Measurements from ENCODE around the gene TFPT.
"Not testable (repeated sequence)": the region's sequence is repeated elsewhere in the genome, so short reads cannot be mapped to it uniquely, and the experiment has no call there.

TFPT gene

DNA sequence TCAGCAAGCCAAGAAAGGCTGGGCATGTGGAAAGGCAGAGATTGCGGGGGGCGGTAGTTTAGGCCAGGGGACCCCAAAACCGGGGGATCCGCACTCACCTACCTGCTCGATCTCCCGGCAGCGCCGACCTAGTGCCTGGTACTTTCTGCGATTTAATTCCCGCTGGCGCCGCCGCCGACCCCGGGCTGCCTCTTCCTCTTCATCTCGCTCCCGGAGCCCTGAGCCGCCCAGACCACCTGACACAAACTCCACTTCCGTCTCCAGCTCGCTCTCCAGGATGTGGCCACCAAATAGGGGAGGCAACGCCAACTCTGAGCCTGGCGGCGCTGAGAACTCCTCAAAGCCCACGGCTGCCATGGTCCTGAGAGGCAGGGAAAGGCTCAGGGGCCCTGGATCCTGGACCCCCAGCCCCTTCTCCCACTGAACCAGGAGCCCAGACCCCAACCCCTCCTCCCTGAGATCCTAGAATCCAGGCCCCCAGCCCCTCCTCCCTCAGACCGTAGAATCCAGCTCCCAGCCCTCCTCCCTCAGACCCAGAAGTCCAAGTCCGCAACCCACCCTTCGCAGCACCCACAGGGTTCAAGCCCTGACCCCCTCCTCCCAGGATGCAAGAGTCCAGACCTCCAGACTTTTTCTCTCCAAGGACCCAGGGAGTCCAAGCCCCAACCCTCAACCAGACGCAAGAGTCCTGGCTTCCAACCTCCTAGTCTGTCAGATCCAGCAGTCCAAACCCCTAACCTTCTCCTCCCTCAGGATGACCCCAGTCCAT, 933 bp downstream of the TFPT start:
- no peak for DNase-seq

DNA sequence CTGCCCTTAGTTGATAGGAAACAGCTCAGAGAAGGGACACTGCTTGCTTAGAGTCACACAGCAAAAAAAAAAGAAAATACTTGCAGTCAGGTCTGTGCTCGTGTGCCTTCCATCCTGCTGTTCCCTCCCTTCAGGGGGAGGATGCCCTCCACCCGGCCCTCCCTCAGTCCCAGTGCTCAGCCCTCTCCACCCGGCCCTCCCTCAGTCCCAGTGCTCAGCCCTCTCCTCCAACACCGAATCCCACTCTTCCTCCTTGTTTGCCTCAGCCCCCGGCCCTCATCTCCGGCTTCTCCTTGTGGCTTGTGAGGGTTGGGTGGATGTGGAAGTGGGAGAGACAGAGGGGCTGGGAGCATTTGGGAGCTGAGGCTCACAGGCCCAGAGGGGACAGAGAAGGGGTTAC, 5.8 kb downstream of the TFPT start:
- DNase-seq = no peak

DNA sequence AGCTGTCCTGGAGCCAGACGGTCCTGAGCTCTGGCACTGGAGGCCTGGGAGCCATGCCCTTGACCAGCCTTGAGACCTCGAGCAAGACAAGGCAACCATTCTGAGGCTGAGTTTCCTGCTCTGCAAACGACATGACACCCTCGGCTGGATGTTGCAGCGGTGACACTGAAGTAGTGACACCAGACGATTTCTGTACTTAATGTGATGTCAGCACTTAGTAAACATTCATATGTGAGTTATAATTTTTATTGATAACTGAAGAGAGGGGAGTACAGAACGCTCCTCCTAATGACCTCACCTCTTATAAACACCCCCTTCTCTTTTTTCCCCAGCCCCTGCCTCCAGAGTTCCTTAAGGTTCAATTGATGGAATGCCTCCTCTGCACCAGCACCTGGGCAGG, 7.0 kb downstream of the TFPT start:
- no peak for DNase-seq

DNA sequence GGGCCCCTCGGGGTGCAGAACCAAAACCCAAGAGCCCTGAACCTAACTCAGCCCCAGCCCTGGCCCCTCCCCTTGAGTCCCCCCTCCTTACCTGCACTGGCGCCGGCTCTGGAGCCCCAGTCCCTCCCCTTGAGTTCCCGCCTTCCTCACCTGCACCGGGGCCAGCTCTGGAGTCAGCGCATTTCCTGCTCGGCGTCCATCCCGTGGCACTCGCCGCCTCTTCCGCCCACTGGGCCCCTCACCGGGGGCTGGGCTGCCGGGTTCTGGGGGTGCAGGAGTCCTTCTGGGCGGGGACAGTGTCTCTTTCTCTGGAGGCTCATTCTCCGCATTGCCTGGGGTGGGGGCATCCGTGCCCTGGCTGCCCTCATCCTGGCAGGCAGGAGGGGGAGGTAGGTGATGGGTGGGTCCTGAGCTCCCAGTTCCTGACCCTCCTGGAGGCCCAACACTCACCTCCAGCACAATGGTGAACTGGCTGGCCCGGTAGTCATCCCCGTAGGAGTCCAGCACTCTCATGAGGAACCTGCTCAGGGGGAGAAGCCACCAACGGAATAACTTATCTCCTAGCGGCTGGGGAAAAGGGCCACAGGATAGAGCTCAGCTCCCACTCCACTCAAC, 7.5 kb downstream of the TFPT start:
- no peak for DNase-seq

DNA sequence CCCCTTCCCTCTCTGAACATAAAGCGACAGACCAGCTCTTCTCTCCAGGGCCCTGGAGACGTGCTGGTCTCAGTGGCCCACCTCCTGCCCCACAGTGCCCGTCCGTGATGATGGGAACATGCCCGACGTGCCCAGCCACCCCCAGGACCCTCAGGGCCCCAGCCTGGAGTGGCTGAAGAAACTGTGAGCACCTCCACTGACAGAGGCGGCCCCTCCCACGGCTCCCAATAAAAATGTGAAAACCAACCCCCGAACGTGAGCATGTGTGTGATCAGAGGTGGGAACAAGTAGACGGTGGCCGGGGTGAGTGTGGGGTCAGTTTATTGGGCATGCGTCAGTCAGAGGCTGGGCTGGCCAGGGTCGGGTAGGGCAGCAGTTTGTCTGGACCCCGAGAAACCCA, 8.7 kb downstream of the TFPT start:
- no peak for DNase-seq

DNA sequence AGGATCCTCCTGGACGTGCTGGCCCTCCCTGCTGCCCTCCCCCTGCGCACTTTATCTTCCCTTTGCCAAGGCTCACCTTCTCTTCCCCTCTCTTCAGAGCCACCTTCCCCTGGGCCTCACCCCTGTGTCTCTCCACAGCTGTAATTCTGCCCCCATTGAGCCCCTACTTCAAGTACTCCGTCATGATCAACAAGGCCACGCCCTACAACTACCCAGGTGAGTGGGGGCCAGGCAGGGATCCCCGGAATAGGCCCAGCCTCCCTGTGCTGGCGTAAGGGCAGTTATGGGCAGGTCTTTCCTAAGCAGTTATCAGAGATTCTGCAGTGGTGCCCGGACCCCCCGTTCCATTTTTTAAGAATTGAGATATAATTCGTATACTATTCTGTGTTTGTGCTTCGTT, 9.7 kb downstream of the TFPT start:
- DNase-seq = no peak

DNA sequence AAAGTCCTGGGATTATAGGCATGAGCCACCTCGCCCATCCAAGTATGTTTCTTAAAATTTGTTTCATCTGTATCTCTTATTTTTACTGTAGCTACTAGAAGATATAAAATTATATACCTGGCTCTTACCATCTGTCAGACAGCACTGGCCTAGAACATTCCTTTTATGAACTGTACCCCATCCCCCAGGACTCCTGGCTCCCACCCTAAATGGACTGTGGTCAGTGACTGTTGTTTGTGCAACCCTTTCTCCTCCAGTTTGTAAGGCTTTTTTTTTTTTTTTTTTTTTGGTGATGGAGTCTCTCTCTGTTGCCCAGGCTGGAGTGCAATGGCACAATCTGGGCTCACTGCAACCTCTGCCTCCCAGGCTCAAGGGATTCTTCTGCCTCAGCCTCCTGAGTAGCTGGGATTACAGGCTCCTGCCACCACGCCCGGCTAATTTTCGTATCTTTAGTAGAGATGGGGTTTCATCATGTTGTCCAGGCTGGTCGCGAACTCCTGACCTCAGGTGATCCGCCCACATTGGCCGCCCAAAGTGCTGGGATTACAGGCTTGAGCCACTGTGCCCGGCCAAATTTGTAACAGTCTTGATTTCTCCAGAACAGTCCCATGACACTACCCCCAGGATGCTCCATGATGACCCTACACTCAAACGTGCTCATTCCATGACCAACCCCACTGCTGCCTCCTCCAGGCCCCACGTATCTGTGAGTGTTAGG, 10.3 kb downstream of the TFPT start:
- no peak for DNase-seq

DNA sequence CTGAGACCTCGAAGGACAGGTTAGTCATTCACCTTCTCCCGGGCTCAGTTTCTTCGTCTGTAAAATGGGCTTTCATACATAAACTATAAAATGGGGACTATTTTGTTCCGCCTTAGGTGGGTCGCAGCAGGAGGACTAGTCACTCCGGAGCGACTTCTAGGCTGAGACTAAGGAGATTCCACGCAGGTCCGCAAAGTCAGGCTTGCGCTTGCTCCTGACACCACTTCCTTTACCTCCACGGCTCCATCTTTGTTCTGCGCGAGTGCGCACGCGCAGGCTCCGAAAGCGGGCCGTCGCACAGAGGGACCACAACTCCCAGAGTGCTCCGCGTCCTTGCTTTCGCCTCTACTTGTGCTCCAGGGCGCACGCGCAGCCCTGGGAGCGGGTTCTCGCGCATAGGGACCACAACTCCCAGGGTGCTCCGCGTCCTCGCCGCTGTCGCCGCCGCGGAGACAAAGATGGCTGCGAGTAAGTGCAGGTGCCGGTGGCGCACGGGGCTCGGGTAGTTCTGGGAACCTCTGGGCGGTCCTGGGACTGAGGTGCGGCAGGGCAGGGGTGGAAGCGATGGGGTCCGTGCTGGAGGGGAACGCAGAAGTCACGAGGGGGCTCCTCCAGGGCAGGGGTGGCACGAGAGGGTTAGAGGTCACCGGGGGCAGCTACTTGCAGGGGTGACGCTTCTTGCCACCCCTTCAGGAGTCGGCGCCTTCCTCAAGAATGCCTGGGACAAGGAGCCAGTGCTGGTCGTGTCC, 12.9 kb downstream of the TFPT start, which contains the start of gene NDUFA3:
Gene NDUFA3 (plus strand): TSS at position 435 of the 749 bp plus-strand sequence. CDS start 24 bp downstream, at position 459.
- DNase-seq = peak; percentile 99

DNA sequence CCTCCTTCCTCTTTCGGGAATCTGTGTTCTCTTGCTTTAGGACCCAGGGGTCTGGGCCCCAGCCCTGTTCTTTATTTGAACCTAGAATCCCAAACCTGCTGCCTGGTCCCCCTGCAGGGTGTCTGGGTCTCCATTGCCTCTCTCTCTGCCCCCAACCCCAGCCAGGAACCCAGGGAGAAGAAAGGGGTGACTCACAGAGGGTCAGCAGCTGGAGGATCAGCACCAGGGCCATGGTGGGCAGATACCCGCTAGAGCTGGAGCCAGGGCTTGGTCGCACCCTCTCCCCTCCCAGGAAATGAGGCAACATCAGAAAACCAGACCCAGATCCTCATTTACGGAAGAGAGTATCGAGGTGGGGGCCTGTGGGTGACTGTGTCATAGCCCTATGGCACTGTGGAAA, 14.9 kb downstream of the TFPT start, which contains the start of gene OSCAR:
Gene OSCAR (minus strand): TSS at position 243 of the 400 bp plus-strand sequence. CDS start 11 bp downstream, at position 232.
- no peak for DNase-seq

DNA sequence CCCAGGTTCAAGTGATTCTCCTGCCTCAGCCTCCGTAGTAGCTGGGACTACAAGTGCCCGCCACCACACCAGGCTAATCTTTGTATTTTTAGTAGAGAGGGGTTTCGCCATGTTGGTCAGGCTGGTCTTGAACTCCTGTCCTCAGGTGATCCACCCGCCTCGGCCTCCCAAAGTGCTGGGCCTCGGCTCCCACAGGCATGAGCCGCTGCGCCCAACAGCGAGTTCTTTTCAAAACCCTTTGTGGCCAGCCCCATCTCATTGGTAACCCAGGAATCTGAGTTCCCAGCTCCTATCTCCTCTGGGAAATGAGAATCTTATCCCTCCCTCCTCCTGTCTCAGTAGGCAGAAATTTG, 15.6 kb downstream of the TFPT start:
- not testable (repeated sequence) for DNase-seq

DNA sequence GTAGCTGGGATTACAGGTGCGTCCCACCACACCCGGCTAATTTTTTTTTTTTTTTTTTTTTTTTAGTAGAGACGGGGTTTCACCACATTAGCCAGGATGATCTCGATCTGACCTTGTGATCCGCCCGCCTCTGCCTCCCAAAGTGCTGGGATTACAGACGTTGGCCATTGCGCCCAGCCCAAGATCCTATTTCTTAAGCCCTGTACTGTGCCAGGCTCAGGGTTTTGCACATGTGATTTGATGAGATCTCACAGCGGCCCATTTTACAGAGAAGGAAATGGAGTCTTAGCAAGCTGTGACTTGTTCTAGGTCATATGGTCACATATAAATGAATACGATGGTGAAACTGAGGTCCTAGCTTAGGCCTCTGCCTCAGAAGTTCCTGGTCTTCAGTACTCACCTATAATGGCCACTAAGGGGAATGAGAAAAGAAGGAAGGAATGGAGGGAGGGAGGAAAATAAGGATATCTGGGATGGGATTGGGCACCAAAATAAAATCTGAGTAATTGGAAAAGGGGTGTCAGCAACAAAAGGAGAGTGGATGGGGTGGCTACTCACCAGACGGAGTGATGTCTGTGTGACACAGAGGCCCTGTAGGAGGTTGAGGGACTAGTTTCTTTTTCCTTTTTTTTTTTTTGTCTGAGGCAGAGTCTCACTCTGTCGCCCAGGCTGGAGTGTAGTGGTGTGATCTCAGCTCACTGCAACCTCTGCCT, 16.1 kb downstream of the TFPT start:
- no peak for DNase-seq

DNA sequence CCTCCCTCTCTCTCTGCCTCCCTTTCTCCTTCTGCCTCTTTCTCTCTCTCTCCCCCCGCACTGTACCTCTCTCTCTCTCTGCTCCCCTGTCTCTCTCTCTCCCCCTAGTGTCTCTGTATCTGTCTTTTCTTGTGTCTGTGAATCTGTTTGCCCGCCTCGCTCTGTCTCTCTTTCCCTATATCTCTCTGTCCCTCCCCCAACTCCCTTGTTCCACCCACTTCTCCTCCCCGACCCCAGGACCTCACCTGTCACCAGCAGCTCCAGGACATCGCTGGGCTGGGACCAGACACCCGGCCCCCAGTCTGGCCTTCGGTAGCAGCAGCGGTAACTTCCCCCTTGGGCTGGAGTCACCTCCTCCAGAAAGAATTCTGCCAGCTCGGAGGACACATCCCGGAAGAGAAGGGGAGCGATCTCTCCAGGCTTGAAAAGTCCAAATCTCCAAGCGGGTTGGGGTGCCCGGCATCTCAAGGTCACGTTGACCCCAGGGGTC, 18.8 kb downstream of the TFPT start:
- peak; percentile 18 for DNase-seq

DNA sequence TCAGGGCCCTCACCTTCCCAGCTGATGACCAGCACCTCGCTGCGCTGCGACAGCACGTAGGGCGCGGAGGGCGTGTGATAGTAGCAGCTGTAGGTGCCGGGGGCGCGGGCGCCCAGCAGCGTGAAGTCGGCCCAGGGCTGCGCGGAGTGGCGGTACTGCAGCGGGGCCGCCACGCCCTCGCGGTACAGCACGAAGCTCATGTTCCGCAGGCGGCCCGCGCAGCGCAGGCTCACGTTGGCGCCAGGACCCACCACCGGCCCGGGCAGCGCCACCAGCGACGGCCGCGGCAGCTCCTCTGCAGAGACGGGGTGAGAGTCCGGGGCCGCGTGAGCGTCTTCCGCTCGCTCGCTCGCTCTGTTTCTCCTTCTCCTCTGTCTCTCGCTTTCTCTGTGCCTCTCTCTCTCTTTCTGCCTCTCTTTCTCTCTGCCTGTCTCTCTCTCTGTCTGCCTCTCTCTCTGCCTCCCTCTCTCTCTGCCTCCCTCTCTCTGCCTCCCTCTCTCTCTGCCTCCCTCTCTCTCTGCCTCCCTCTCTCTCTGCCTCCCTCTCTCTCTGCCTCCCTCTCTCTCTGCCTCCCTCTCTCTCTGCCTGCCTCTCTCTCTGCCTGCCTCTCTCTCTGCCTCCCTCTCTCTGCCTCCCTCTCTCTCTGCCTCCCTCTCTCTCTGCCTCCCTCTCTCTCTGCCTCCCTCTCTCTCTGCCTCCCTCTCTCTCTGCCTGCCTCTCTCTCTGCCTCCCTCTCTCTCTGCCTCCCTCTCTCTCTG, 19.4 kb downstream of the TFPT start:
- DNase-seq = peak; percentile 51

DNA sequence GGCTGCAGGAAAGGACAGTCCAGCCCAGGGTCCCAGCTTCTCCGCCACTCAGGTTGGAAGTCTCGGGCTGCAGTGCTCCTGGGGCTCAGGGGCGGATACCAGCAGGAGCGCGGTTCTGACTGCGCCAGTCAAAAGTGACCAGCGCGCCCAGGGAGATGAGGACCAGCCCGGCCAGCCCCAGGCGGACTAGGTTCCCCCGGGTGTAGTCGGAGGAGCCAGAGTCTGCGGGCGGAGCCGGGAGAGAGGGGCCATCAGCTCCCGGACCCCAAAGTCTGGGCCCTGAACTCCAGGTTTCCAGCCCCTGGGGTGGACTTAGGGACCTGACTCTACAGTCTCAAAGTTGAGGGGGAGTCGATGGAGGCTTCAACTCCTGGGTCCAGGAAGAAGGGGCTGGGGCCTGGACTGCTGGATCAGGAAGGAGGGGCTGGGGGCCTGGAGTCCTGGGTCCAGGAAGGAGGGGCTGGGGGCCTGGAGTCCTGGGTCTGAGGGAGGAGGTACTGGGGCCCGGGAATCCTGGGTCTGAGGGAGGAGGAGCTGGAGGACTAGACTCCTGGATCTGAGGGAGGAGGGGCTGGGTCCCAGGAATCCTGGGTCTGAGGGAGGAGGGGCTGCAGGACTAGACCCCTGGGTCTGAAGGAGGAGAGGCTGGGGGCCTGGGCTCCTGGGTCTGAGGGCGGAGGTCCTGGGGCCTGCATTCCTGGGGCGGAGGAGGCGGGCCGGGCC, 20.2 kb downstream of the TFPT start:
- no peak for DNase-seq

DNA sequence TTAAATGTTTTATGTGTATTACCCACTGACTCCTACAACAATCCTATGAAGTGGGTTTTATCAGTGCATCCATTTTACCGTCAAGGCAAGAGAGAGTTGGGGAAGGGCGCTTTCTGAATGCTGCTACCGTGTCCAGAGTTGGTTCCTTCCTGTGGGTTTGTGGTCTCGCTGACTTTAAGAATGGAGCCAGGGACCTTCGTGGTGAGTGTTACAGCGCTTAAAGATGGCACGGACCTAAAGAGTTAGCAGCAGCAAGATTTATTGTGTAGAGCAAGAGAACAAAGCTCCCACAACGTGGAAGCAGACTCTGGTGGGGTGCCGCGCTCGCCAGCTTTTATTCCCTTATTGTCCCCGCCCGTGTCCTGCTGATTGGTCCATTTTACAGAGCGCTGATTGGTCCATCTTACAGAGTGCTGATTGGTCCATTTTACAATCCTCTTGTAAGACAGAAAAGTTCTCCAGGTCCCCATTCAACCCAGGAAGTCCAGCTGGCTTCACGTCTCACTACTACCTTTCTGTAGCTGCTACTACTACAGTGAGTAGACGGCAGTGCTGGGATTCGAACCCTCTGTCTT, 20.9 kb downstream of the TFPT start:
- DNase-seq = no peak

DNA sequence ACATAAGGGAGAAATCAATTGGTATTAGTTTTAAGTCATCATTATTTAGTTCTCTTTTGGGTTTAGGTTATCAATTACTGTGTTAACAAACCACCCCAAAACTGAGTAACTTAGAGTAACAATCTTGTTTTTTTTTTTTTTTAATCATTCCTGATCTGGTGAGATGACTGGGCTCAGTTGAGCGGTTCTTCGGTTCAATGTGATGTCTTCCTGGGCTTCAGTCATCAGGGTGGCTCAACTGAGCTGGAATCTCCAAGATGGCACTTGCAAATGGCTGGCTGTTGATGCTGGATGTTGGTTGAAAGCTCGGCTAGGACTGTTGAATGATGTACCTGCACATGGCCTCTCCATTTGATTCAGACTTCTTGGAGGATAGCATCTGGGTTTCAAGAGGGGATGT, 31.0 kb downstream of the TFPT start:
- DNase-seq = no peak

DNA sequence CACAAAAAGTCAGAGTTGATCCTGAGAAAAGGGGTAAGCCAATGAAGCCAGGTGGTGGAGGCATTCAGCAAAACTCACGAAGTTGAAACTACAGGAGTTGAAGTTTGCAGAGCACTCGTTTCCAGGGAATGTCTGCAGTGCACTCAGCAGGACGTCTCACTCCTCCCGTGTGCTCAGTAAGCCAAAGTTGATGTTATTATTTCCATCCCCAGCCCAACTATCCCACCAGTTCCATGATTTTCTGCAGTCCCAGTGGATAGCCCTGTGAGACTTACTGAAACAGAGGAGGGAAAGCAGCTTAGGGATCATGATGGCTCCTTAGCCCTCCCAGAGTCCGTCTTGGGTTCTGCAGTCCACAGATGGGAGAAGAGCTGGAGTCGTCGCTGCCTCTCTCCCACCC, 34.4 kb downstream of the TFPT start, which contains the start of gene TARM1:
Gene TARM1 (minus strand): TSS at position 334 of the 400 bp plus-strand sequence. CDS start 25 bp downstream, at position 309.
- DNase-seq = no peak

DNA sequence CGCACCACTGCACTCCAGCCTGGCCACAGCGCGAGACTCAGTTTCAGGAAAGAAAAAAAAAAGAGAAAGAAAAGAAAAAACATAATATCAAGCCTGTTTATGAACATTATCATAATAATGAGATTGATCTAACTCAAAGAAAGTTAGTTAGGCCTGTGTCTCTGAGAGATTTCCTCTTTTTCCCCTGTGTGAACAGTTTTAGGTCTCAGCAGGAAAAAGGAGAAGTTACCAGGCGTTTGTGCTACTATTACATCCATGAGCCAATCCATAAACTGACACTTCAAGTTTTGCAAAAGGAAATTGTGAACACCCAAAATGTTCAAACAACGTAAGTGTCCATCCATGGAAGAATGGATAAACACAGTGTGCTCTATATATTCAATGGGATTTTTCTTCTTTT, 38.1 kb downstream of the TFPT start:
- no peak for DNase-seq

DNA sequence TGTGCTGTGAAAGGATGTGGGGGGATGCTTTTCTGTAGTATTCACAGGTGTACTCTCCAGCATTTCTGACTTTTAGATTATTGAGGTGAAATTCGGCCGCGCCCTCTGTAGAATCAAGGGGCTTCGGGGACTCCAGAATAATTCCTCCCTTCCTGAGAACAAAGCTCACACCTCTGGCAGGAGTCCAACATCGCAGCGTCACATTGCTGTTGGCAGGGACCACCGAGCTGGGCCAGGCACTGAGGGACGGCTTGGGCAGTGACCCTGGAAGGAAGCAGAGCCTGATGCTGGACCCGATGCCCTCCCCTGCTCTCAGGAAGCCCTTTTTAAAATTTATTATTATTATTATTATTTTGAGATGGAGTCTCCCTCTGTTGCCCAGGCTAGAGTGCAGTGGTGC, 40.6 kb downstream of the TFPT start:
- no peak for DNase-seq

DNA sequence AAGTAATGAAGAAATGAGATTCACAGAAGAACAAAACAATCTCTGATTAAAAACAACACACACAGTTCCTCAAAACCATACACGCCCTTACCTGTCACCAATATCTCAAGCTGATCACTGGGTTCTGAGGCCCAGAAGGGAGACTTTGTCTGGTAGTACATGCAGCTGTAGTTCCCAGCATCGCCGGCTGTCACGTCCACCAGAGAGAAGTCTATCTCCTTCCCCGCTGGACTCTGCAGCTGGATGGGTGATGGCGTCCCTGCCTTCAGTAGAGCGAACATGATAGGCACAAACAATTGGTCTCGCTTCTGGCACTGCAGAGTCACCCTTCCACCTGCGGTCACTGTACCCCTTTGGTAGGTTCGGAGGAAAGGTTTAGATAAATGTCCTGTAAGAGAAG, 41.6 kb downstream of the TFPT start:
- no peak for DNase-seq

Measured in NCI-H146 (cell line).